HepG2 (cell line): ENCODE measurements around the gene UROS.

Experiments
- ATF6 ChIP-seq: sonication (generic); formaldehyde crosslinking; conservative IDR thresholded peaks from 2 replicates; pipeline ENCODE4 v1.4.0; 2020; ENCODE audit warnings: missing genetic modification reagents
- CENPX ChIP-seq: sonication (generic); formaldehyde crosslinking; IDR thresholded peaks from 2 replicates; pipeline ENCODE4 v1.9.0; 2021; ENCODE audit warnings: mild to moderate bottlenecking, missing genetic modification reagents, moderate library complexity
- POLR2A ChIP-seq, 2 experiments: IDR thresholded peaks; 2 replicates each; pipeline ENCODE4 v1.6.1; 2011; ENCODE audit warnings: low read depth in 2 of 2, low read length in 2 of 2, mild to moderate bottlenecking in 1 of 2, moderate library complexity in 1 of 2; ENCODE audit not compliant: insufficient read depth in 1 of 2
- TF ChIP-seq, protein P1 (sequence below): sonication (generic); formaldehyde crosslinking; IDR thresholded peaks from 2 replicates; pipeline ENCODE4 v1.9.0; 2021; ENCODE audit warnings: missing genetic modification reagents, borderline replicate concordance

DNA sequence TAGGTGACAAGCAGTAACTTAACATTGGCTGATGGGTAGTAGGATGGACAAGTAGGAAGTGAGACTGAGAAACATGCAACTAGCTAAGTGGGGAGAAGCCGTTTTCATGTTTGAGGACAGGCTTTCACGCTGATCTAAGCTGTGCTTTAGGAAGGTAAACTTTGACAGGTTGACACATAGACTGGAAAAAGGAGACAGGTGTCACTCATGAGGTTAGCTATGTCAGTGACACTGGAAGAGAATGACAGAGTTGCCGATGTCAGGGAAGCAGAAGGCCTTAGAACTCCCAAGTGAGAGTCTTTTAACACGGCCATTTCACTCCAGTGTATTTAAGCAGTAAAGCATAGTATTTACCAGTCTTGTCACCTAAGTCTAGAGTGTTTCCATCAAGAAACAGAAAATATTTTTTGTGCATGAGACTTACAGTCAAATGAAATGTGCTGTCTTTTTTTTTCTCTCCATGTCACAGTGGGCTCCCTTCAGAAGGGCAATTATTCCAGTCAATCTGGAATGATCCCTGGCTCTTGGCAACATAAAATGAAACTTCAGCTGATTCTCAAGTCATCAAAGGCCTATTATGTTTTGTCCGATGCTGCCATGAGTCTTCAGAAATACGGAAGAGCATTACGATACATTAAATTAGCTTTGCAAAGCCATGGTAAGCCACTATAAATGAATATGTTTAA, 82.9 kb downstream of the UROS start:
- no peak for TF ChIP-seq CENPX
- TF ChIP-seq ATF6 (CRISPR knock-in tag) = no peak
- TF ChIP-seq POLR2A (IDR thresholded peaks at IDR 0.05; ENCODE audit: insufficient read depth in 1 of 2, low read depth in 2 of 2, low read length in 2 of 2) = no peak
- TF ChIP-seq, protein P1, sequence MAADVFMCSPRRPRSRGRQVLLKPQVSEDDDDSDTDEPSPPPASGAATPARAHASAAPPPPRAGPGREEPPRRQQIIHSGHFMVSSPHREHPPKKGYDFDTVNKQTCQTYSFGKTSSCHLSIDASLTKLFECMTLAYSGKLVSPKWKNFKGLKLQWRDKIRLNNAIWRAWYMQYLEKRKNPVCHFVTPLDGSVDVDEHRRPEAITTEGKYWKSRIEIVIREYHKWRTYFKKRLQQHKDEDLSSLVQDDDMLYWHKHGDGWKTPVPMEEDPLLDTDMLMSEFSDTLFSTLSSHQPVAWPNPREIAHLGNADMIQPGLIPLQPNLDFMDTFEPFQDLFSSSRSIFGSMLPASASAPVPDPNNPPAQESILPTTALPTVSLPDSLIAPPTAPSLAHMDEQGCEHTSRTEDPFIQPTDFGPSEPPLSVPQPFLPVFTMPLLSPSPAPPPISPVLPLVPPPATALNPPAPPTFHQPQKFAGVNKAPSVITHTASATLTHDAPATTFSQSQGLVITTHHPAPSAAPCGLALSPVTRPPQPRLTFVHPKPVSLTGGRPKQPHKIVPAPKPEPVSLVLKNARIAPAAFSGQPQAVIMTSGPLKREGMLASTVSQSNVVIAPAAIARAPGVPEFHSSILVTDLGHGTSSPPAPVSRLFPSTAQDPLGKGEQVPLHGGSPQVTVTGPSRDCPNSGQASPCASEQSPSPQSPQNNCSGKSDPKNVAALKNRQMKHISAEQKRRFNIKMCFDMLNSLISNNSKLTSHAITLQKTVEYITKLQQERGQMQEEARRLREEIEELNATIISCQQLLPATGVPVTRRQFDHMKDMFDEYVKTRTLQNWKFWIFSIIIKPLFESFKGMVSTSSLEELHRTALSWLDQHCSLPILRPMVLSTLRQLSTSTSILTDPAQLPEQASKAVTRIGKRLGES = no peak
